T-helper 9 cell (primary cell): ENCODE results near the gene TNS2.
"Not testable (repeated sequence)": the region's sequence is repeated elsewhere in the genome, so short reads cannot be mapped to it uniquely, and the experiment has no call there.

Experiments used
- DNase-seq: peaks from one replicate; pipeline ENCODE4 v3.0.0-alpha.2; 2020

Gene TNS2

GRCh38 chr12:53094796-53095595 is 45.1 kb downstream of the TNS2 start:
- not testable (repeated sequence) for DNase-seq

- DNase-seq = not testable (repeated sequence)
Observed at GRCh38 chr12:53095596-53095895, 45.7 kb downstream of the TNS2 start.

DNA sequence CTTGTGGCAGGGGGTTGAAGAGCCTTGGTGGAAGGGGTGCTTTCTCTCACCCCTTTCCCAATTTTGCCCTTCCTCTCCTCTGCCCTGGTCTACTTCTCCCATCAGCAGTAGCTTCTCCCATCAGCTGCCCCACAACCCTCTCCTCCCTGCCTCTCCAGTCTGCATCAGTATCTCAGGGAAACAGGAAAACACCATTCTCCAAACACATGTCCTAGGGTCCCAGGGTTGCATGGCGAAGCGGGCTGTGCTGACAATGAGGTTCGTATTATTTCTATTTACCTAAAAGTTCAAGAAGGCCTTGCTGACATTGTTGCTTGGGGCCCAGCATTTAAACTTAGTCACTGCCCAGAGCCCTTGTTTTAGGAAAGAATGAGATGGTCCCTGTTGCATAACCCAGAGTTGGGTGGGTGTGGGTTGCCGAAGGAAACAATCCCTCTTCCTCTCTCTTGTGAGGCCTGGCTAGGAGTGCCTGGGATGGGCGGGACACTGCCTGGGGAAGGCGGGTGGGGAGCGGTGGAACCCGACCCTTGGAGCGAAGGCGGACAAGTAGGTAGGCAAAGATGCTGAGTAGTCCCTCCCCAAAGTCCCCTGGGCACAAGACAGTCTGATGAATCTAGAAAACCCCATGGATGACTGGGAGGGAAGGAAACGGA is 46.4 kb downstream of the TNS2 start:
- no peak for DNase-seq

DNA sequence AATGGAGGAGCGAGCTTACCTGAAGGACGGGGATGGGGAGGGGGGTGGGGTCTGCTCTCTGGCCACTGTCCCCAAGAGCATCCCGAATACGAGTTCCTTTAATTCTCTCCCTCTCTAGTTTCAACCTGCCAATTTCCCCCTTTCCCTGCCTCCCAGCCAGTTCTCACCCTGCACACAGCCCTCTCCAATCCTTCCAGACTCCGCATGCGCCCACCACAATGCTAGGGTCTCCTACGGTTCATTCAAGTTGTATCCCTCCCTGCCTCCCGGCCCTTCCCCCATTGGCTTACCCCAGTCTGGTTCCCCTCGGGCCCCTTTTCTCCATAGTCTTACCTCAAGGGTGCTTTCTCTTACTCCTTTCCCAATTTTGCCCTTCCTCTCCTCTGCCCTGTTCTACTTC is 46.9 kb downstream of the TNS2 start:
- no peak for DNase-seq

- DNase-seq = no peak
Observed at GRCh38 chr12:53097207-53097563, 47.3 kb downstream of the TNS2 start.

DNA sequence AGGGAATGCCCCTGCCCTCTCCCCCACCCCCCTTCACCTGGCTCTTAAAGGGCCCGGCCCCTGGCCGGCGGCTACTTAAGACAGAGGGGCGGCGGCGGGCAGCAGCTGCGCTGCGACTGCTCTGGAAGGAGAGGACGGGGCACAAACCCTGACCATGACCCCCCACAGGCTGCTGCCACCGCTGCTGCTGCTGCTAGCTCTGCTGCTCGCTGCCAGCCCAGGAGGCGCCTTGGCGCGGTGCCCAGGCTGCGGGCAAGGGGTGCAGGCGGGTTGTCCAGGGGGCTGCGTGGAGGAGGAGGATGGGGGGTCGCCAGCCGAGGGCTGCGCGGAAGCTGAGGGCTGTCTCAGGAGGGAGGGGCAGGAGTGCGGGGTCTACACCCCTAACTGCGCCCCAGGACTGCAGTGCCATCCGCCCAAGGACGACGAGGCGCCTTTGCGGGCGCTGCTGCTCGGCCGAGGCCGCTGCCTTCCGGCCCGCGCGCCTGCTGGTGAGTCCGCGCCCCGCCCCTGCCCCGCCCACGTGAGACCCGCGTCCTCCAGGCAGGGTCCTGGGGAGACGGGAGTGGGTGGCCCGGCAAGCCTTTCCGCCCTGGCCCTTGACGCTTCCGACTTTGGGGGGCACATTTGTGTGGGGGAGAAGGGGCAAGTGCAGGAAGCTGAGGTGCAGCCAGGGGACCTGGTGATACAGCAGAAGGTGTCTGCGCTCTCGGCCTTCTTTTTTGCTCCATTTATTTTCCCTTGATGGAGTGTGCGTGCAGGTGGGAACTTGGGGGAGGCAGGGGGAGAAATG is 47.9 kb downstream of the TNS2 start, which contains the start of gene IGFBP6:
TSS of gene IGFBP6 (plus strand) at position 104 of the 790 bp plus-strand sequence. CDS start at position 155, 51 bp downstream.
- DNase-seq = peak; percentile 45

DNA sequence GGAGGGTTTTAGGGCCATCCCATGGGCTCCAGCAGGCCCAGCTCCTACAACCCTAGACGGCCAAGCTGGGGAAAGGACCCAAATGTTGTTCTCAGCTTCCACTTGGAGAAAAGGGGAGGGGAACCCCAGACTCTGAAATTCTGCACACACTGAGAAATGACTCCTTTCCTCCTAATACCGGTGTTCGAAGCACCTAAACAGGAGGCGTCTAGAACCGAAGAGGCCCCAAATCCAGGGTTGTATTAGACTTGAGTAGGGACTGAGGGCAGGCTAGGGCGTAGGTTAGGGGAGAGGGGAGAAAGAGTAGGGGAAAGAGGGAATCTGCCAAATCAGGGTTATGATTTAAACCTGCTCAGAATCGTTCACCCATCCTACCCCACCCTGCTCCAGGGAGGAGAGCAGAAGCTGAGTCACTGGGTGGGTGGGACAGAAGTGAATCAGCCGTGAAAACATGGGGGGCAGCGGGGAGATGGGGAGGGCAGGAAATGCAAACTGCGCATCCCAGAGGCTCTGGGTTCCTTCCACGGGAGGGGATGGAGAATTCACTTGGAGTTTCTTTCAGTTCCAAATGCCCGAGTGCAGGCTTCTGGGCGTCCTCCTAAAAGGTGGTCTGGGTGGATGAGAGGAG is 48.6 kb downstream of the TNS2 start:
- DNase-seq = no peak

GRCh38 chr12:53099071-53099882 is 49.4 kb downstream of the TNS2 start:
- peak; percentile 91 for DNase-seq

DNA sequence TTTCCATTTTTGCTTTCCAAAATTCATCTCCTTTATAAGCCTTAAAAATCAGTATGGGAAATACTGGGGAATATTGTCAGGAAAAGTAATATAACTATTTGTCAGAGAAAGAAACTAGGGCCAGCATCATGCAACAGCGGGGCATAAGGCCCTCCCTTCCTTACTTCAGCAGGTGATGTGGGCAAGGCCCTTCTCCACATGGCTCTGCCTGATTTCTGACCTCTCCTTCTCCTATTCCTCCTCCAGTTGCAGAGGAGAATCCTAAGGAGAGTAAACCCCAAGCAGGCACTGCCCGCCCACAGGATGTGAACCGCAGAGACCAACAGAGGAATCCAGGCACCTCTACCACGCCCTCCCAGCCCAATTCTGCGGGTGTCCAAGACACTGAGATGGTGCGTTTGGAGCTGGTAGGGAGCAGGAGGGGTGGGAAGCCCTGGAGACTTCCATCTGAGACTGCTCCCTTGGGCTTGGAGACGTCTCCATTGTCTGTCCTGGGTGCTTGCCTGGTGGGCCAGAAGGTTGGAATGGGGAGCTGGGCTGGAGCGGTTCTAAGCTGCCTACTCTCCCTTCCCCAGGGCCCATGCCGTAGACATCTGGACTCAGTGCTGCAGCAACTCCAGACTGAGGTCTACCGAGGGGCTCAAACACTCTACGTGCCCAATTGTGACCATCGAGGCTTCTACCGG is 50.7 kb downstream of the TNS2 start:
- no peak for DNase-seq

GRCh38 chr12:53101266-53101665 is 51.4 kb downstream of the TNS2 start:
- no peak for DNase-seq

GRCh38 chr12:53101931-53102781 is 52.3 kb downstream of the TNS2 start:
- no peak for DNase-seq

DNA sequence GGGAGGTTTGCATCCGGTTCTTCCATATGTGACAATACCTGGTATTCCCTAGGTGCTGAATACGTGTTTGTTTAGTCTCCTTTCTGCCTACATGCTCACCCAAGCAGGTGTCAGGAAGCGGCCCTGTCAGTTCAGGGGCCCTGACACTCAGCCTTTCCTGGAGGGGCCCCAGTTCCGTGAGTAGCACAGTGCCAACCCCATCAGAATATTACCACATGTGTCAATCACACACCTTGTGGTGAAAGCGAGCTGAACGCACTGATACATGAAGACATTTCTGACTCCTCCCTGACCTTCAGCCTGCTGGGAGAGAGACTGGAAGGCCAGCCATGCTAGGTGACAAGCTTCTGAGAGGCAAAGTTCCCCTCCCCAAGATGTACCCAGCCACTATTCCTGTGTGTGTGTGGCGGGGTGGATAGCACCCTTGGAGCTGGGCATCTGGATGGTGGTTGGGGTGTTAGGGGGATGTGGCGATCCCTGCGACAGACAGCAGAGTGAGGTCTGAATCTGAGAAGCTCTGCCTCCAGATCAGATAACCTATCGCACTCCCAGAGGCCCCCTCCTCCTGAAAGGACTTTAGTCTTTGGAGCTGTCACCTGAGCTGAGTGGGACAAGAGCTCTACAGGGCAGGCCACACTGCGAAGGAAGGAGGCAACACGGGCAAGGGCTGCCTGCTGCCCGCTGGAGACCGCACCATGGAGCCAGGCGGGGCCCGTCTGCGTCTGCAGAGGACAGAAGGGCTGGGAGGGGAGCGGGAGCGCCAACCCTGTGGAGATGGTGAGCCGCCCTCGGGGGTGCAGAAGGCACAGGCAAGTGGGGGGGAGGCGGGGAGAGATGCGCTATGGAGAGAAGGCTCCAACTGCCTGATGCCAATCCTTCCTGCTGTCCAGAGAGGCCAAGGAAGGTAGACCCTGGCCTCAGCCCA is 53.3 kb downstream of the TNS2 start, which contains the start of gene SOAT2:
TSS of gene SOAT2 (plus strand) at position 604 of the 925 bp plus-strand sequence. CDS start at position 696, 92 bp downstream.
- DNase-seq = peak; percentile 23

- no peak for DNase-seq
Observed at GRCh38 chr12:53103860-53104305, 54.0 kb downstream of the TNS2 start.

- DNase-seq = no peak
Observed at GRCh38 chr12:53105256-53105655, 55.4 kb downstream of the TNS2 start.

- no peak for DNase-seq
Observed at GRCh38 chr12:53105712-53106439, 56.0 kb downstream of the TNS2 start.

GRCh38 chr12:53107122-53107521 is 57.3 kb downstream of the TNS2 start:
- no peak for DNase-seq

DNA sequence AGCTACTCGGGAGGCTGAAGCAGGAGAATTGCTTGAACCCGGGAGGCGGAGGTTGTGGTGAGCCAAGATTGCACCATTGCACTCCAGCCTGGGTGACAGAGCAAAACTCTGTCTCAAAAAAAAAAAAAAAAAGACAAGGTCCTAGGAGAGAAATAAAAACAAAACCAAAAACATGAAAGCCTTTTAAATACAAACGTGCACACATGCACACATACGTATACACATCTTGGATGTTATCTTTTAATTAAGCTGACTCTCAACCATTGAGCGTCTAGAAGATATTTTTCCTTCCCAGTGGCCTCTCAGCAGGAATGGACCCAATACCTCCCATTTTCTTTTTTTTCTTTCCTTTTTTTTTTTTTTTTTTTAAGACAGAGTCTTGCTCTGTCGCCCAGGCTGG is 62.6 kb downstream of the TNS2 start:
- not testable (repeated sequence) for DNase-seq

DNA sequence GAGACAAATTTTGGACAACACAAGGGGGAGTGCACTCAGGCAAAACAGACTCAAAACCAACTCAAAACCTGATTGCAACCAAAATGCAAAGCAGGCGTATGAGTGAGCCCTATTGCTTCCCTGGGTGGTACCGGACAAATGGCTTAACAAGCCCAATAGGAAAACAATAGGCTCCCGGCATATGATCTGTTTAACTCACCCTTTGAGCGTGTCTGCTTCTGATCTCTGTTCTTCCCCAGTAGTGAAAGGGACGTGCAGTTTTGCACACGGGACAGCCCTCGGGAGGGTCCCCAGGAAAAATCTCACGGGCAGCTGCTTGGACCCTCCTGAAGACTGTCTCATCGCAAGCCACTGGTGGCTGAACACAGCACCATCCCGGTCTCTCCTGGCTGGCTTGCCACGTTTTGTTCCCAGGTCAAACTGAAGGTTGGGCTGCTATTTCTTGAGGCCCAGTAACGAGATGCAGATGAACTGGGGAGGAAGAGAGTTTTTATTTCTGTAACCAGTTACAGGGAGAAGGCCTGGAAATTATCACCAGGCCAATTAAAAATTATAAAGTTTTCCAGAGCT is 63.4 kb downstream of the TNS2 start:
- no peak for DNase-seq
